ENCODE results near the gene VPS25.
"Not testable (repeated sequence)": the region's sequence is repeated elsewhere in the genome, so short reads cannot be mapped to it uniquely, and the experiment has no call there.

The VPS25 gene

GRCh38 chr17:42769964-42770363, 3.3 kb upstream of the VPS25 start:
- DNase-seq: not testable (repeated sequence)

- DNase-seq: no peak
Observed at GRCh38 chr17:42772945-42773289, 332 bp upstream of the VPS25 start.

GRCh38 chr17:42774066-42774745, 957 bp downstream of the VPS25 start:
- DNase-seq: no peak

GRCh38 chr17:42775534-42776098, 2.4 kb downstream of the VPS25 start:
- DNase-seq: no peak

GRCh38 chr17:42778570-42778969, 5.3 kb downstream of the VPS25 start:
- DNase-seq: no peak

GRCh38 chr17:42779304-42779935, 6.2 kb downstream of the VPS25 start:
- peak; percentile 87 for DNase-seq

GRCh38 chr17:42779936-42780850, 6.9 kb downstream of the VPS25 start, which contains the start of gene WNK4:
Gene WNK4, plus strand, starts transcription at chr17:42780610. Its CDS starts 89 bp downstream, at chr17:42780699.
- peak; percentile 69 for DNase-seq

- DNase-seq: no peak
Observed at GRCh38 chr17:42780851-42781638, 7.8 kb downstream of the VPS25 start.

GRCh38 chr17:42781639-42782165, 8.5 kb downstream of the VPS25 start:
- DNase-seq: no peak

- DNase-seq: no peak
Observed at GRCh38 chr17:42782166-42783061, 9.2 kb downstream of the VPS25 start.

GRCh38 chr17:42783062-42783790, 10.0 kb downstream of the VPS25 start:
- no peak for DNase-seq

GRCh38 chr17:42783791-42784138, 10.5 kb downstream of the VPS25 start:
- DNase-seq: no peak

- DNase-seq: no peak
Observed at GRCh38 chr17:42784409-42784808, 11.2 kb downstream of the VPS25 start.

GRCh38 chr17:42784811-42785592, 11.8 kb downstream of the VPS25 start:
- peak; percentile 64 for DNase-seq

- no peak for DNase-seq
Observed at GRCh38 chr17:42787266-42787665, 14.0 kb downstream of the VPS25 start.

- DNase-seq: no peak
Observed at GRCh38 chr17:42791948-42792347, 18.7 kb downstream of the VPS25 start.

- DNase-seq: no peak
Observed at GRCh38 chr17:42792545-42792944, 19.3 kb downstream of the VPS25 start.

GRCh38 chr17:42795061-42795460, 21.8 kb downstream of the VPS25 start:
- no peak for DNase-seq

- DNase-seq: no peak
Observed at GRCh38 chr17:42795465-42795864, 22.2 kb downstream of the VPS25 start.

Data from NCI-H82 (cell line).